GM12892 (cell line): ENCODE data around the gene PRODH2.

Experiments
- POLR2A ChIP-seq: IDR thresholded peaks from 2 replicates; pipeline ENCODE4 v1.6.1; 2011; ENCODE audit warnings: low read depth, low read length, control low read depth
- POLR2AphosphoS5 ChIP-seq: IDR thresholded peaks from 2 replicates; pipeline ENCODE4 v1.6.1; 2011; ENCODE audit warnings: low read depth, low read length, control low read depth

- TF ChIP-seq POLR2A (no peak), POLR2AphosphoS5 (no peak)
Measured at GRCh38 chr19:35773020-35773806, 39.4 kb downstream of the PRODH2 start.
